Activated CD4-positive, alpha-beta T cell treated with anti-CD3 and anti-CD28 coated beads, Interleukin-2, amount 50 U/mL, for 48 hours (primary cell): ENCODE results near the gene TRPC3.
"Not testable (repeated sequence)": the region's sequence is repeated elsewhere in the genome, so short reads cannot be mapped to it uniquely, and the experiment has no call there.

Experiments used
- DNase-seq, 2 experiments: peaks; one replicate each; pipeline ENCODE4 v3.0.0-alpha.2; 2020

Gene TRPC3

GRCh38 chr4:121943941-121944340 lies 7.9 kb downstream of the TRPC3 start:
- peak in 1 of 2 experiments; percentile 28 for DNase-seq

- no peak for DNase-seq
These were observed 12.2 kb downstream of the TRPC3 start for GRCh38 chr4:121939690-121940089.

- DNase-seq: no peak
These were observed 13.4 kb downstream of the TRPC3 start for GRCh38 chr4:121938282-121939092.

- no peak for DNase-seq
These were observed 15.8 kb downstream of the TRPC3 start for GRCh38 chr4:121936101-121936500.

GRCh38 chr4:121934635-121935034 lies 17.2 kb downstream of the TRPC3 start:
- DNase-seq: no peak

GRCh38 chr4:121932212-121932974 lies 19.5 kb downstream of the TRPC3 start:
- no peak for DNase-seq

- DNase-seq: no peak
These were observed 21.6 kb downstream of the TRPC3 start for GRCh38 chr4:121930304-121930703.

GRCh38 chr4:121927948-121928347 lies 23.9 kb downstream of the TRPC3 start:
- no peak for DNase-seq

GRCh38 chr4:121926490-121926889 lies 25.4 kb downstream of the TRPC3 start:
- DNase-seq: not testable (repeated sequence)

GRCh38 chr4:121923306-121923705 lies 28.6 kb downstream of the TRPC3 start:
- DNase-seq: no peak

- DNase-seq: no peak
These were observed 38.2 kb downstream of the TRPC3 start for GRCh38 chr4:121913667-121914066.

- DNase-seq: no peak
These were observed 43.5 kb downstream of the TRPC3 start for GRCh38 chr4:121908346-121908745.

- peak; percentile 42 to 60 for DNase-seq
These were observed 51.5 kb downstream of the TRPC3 start for GRCh38 chr4:121900132-121900983.

- peak in 1 of 2 experiments; percentile 18 for DNase-seq
These were observed 53.7 kb downstream of the TRPC3 start for GRCh38 chr4:121898150-121898549.

GRCh38 chr4:121888134-121888533 lies 63.7 kb downstream of the TRPC3 start:
- DNase-seq: no peak

GRCh38 chr4:121885115-121885514 lies 66.7 kb downstream of the TRPC3 start:
- no peak for DNase-seq

GRCh38 chr4:121881158-121881557 lies 70.7 kb downstream of the TRPC3 start:
- DNase-seq: no peak

- no peak for DNase-seq
These were observed 72.7 kb downstream of the TRPC3 start for GRCh38 chr4:121879135-121879534.

GRCh38 chr4:121877041-121877773 lies 74.7 kb downstream of the TRPC3 start:
- no peak for DNase-seq

GRCh38 chr4:121876070-121876469 lies 75.8 kb downstream of the TRPC3 start:
- no peak for DNase-seq

GRCh38 chr4:121875652-121876051 lies 76.2 kb downstream of the TRPC3 start:
- DNase-seq: no peak

- no peak for DNase-seq
These were observed 78.3 kb downstream of the TRPC3 start for GRCh38 chr4:121873604-121874003.
